PC-9 (cell line): ENCODE measurements around the gene OR4D6.

Experiments
- EZH2 ChIP-seq: fragments of 200-600 bp; sonication (generic); IDR thresholded peaks from 2 replicates; pipeline ENCODE4 v1.8.0; 2017; ENCODE audit warnings: antibody characterized with exemption, low read depth
- TF ChIP-seq, protein P1 (sequence below): fragments of 200-600 bp; sonication (generic); conservative IDR thresholded peaks from 2 replicates; pipeline ENCODE4 v1.6.1; 2017; ENCODE audit warnings: mixed run types, antibody characterized with exemption, mild to moderate bottlenecking, moderate library complexity

GRCh38 chr11:59463190-59463641, 6.5 kb downstream of the OR4D6 start:
- TF ChIP-seq, protein P1, sequence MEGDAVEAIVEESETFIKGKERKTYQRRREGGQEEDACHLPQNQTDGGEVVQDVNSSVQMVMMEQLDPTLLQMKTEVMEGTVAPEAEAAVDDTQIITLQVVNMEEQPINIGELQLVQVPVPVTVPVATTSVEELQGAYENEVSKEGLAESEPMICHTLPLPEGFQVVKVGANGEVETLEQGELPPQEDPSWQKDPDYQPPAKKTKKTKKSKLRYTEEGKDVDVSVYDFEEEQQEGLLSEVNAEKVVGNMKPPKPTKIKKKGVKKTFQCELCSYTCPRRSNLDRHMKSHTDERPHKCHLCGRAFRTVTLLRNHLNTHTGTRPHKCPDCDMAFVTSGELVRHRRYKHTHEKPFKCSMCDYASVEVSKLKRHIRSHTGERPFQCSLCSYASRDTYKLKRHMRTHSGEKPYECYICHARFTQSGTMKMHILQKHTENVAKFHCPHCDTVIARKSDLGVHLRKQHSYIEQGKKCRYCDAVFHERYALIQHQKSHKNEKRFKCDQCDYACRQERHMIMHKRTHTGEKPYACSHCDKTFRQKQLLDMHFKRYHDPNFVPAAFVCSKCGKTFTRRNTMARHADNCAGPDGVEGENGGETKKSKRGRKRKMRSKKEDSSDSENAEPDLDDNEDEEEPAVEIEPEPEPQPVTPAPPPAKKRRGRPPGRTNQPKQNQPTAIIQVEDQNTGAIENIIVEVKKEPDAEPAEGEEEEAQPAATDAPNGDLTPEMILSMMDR = no peak
- no peak for TF ChIP-seq EZH2
